Immature natural killer cell (primary cell): Measurements from ENCODE around the gene RCOR2. TPM values are rescaled to one million over a fixed set of nuclear protein-coding genes. Genes with fewer than 3 reads are reported as not detected.

Experiments
- DNase-seq, 3 donors: peaks; one replicate each; pipeline ENCODE4 v3.0.0; 2022; ENCODE audit warnings: mixed read lengths in 1 of 3
- H3K27ac Mint-ChIP-seq, 6 donors: one replicate each; pipeline ENCODE4 v1.8.0; 2020; ENCODE audit warnings: mixed read lengths in 6 of 6, mild to moderate bottlenecking in 5 of 6, inconsistent platforms in 4 of 6, moderate library complexity in 3 of 6
- H3K27me3 Mint-ChIP-seq, 3 donors: one replicate each; pipeline ENCODE4 v1.8.0; 2020 to 2021; ENCODE audit warnings: low read depth in 3 of 3, mild to moderate bottlenecking in 3 of 3, mixed read lengths in 3 of 3, moderate library complexity in 3 of 3, inconsistent platforms in 1 of 3
- H3K36me3 Mint-ChIP-seq, 3 donors: one replicate each; pipeline ENCODE4 v1.8.0; 2020; ENCODE audit warnings: mixed read lengths in 3 of 3, inconsistent platforms in 2 of 3, mild to moderate bottlenecking in 2 of 3
- H3K4me1 Mint-ChIP-seq, 2 donors: one replicate each; pipeline ENCODE4 v1.8.0; 2020; ENCODE audit warnings: inconsistent platforms in 2 of 2, mild to moderate bottlenecking in 2 of 2, mixed read lengths in 2 of 2, moderate library complexity in 1 of 2
- H3K4me3 Mint-ChIP-seq, 5 donors: one replicate each; pipeline ENCODE4 v1.8.0; 2020; ENCODE audit warnings: mild to moderate bottlenecking in 5 of 5, mixed read lengths in 5 of 5, inconsistent platforms in 3 of 5, moderate library complexity in 3 of 5
- H3K9me3 Mint-ChIP-seq, 6 donors: one replicate each; pipeline ENCODE4 v1.8.0; 2020; ENCODE audit warnings: mild to moderate bottlenecking in 6 of 6, mixed read lengths in 6 of 6, inconsistent platforms in 4 of 6, moderate library complexity in 3 of 6
- polyA plus RNA-seq, 3 donors: library from polyadenylated mRNA; unstranded; fragments of 300-500 nt; fragmentation: Illumina TruSeq; gene quantifications; one replicate each; pipeline ENCODE4 v1.2.3, GENCODE V29; 2021

Gene RCOR2
- polyA plus RNA-seq, 3 donors from 2014 or later: not detected

- H3K36me3 Mint-ChIP-seq: peaks cover 0 to 10% (median 9%) of the 10 kb centered on the region in 3 donors
- peaks cover 0 to 8% of the 10 kb centered on the region in 2 donors for H3K4me1 Mint-ChIP-seq
- no peak overlapping the region for H3K4me3 Mint-ChIP-seq
- no peak for DNase-seq
- peaks cover 0 to 2% (median 1%) of the 10 kb centered on the region in 3 donors for H3K27me3 Mint-ChIP-seq
- no peak overlapping the region for H3K27ac Mint-ChIP-seq
- H3K9me3 Mint-ChIP-seq: peaks cover 0 to 2% (median 0%) of the 10 kb centered on the region in 6 donors
Measured at GRCh38 chr11:63908631-63909401, 8.1 kb downstream of the RCOR2 start.

DNA sequence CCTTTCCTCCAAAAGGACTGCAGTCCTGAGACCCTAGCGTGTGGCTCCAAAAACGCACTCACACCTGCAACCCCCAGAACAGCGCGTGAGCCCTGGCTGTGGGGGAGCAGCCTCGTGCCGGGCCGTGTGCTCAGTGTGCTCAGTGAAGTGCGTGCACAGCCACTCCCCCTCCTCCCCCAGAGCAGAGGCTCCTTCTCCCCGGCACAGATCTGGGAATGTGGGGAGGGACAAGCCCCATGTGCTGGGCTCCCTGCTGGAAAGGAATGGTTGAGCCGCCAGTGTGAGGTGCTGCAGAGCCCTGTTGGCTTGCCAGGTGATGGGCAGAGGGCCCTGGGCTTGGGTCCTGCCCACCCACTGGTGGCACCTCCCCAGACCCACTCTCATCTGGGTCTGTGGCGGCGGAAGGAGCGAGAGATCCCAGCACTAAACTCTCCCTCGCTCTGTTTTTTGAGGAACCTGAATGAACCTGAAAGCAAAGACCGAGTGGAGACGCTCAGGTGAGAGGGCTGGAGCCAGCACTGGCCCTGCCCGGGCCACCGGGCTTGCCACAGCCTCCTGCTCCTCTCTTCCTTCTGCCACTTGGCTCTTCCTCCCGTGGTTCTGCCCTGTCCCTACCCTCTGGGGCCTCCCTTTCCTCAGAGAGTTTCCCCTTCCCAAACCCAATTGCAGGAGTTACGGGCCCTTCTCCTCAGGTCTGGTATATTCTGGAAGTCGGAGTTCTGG lies 9.0 kb downstream of the RCOR2 start:
- Mint-ChIP-seq H3K9me3 (peaks cover 0 to 2% (median 0%) of the 10 kb centered on the region in 6 donors), H3K27ac (no peak overlapping the region), H3K4me1 (peaks cover 0 to 8% of the 10 kb centered on the region in 2 donors), H3K27me3 (peaks cover 0 to 1% (median 0%) of the 10 kb centered on the region in 3 donors), H3K36me3 (peaks cover 4 to 16% (median 15%) of the 10 kb centered on the region in 3 donors), H3K4me3 (no peak overlapping the region)
- no peak for DNase-seq

DNA sequence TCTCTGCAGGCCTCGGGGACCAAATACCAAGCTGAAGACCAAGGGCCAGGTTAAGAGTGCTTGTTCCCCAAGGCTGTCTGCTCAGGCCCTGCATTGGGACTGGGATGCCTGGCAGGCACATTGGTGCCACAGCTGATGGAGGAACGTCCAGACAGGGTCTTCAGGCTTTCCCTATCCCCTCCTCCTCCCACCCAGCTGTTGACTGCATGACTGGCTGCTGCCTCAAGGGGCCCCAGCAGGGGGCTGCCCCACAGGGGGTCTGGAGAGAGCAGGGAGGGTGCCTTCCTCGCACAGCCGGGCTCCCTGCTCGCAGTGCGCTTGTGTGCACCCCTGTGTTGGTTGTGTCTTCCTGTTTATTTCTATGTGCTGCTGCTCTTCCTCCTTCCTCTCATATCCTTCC lies 9.9 kb downstream of the RCOR2 start:
- Mint-ChIP-seq H3K27me3 (peaks cover 0 to 1% (median 0%) of the 10 kb centered on the region in 3 donors), H3K4me1 (peaks cover 0 to 8% of the 10 kb centered on the region in 2 donors), H3K4me3 (no peak overlapping the region), H3K27ac (no peak overlapping the region), H3K9me3 (peaks cover 0 to 2% (median 0%) of the 10 kb centered on the region in 6 donors), H3K36me3 (peaks cover 4 to 20% (median 15%) of the 10 kb centered on the region in 3 donors)
- no peak for DNase-seq

DNA sequence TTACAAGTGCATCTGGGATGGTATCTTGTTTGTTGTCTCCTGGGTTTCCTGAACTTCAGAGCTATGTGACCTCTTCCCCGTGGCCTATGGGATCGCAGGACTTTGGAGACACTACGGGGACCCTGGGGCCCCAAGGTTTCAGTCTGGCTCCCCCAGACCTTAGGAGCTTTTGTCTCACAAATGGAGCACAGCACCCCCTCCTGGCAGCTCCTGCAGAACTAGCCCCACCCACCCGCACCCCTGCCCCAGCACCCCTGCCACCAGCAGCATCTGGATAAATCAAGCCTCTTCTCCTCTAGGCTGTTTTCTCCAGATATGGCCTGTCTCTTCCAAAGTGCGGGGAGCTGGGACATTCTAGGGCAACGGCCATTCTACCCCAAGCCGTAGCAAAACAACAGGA lies 10.4 kb downstream of the RCOR2 start:
- Mint-ChIP-seq H3K4me1 (peaks cover 4 to 8% of the 10 kb centered on the region in 2 donors), H3K27ac (no peak overlapping the region), H3K9me3 (peaks cover 0 to 2% (median 0%) of the 10 kb centered on the region in 6 donors), H3K4me3 (no peak overlapping the region), H3K36me3 (peaks cover 8 to 24% (median 18%) of the 10 kb centered on the region in 3 donors), H3K27me3 (peaks cover 0 to 1% (median 0%) of the 10 kb centered on the region in 3 donors)
- DNase-seq: peak; percentile 27 to 44 (median 36)

DNA sequence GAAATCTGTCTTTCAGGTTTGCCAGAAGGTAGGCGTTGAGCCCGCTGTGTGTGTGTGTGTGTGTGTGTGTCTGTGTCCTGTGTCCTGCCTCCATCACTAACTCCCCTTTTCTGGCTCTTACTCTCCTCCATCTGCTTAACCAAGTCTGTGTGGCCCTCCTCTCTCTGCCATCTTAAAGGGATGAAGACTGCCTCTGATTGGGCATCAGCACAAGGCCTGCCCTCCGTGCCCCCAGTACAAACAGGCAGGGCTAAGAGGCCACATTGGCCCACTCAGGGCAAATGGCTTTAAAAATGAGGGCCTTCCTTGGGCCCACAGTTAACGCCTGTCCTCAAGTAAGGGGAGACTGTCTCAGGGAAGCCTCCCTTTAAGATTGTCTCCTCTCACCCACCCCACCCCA lies 10.9 kb downstream of the RCOR2 start:
- Mint-ChIP-seq H3K27me3 (peaks cover 0 to 1% (median 1%) of the 10 kb centered on the region in 3 donors), H3K4me3 (no peak overlapping the region), H3K9me3 (peaks cover 0 to 2% (median 0%) of the 10 kb centered on the region in 6 donors), H3K4me1 (peaks cover 9 to 10% of the 10 kb centered on the region in 2 donors), H3K27ac (peak overlapping the region in 1 of 6 donors; percentile 40), H3K36me3 (peaks cover 12 to 29% (median 23%) of the 10 kb centered on the region in 3 donors)
- no peak for DNase-seq

DNA sequence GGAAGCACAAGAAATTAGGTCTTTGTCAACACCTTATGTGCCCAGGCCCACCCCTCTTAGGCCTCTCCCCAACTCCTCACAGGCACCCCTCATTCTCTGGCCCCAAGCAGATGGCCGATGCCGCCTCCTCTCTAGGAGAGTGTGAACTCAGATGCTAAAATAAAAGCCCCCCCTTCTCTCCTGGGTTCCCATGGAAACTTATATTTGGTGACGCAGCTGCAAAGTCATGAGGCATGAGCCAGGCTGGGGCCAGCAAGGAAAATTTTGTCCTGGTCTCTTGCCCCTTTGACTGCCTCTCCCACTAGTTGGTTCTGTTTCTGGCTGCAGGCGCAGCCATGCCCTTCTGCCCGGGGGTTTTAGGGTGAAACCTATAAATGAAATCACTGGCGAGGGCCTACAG lies 11.8 kb downstream of the RCOR2 start:
- no peak for DNase-seq
- Mint-ChIP-seq H3K9me3 (peaks cover 0 to 2% (median 0%) of the 10 kb centered on the region in 6 donors), H3K27me3 (peaks cover 0 to 2% (median 1%) of the 10 kb centered on the region in 3 donors), H3K4me1 (peaks cover 11% of the 10 kb centered on the region in 2 donors), H3K27ac (no peak overlapping the region), H3K36me3 (peaks cover 13 to 36% (median 27%) of the 10 kb centered on the region in 3 donors), H3K4me3 (no peak overlapping the region)

- Mint-ChIP-seq H3K4me1 (peaks cover 11% of the 10 kb centered on the region in 2 donors), H3K4me3 (no peak overlapping the region), H3K27ac (no peak overlapping the region), H3K36me3 (peaks cover 13 to 38% (median 28%) of the 10 kb centered on the region in 3 donors), H3K9me3 (peaks cover 0 to 2% (median 0%) of the 10 kb centered on the region in 6 donors), H3K27me3 (peaks cover 0 to 2% (median 1%) of the 10 kb centered on the region in 3 donors)
- no peak for DNase-seq
Measured at GRCh38 chr11:63904743-63905142, 12.2 kb downstream of the RCOR2 start.

DNA sequence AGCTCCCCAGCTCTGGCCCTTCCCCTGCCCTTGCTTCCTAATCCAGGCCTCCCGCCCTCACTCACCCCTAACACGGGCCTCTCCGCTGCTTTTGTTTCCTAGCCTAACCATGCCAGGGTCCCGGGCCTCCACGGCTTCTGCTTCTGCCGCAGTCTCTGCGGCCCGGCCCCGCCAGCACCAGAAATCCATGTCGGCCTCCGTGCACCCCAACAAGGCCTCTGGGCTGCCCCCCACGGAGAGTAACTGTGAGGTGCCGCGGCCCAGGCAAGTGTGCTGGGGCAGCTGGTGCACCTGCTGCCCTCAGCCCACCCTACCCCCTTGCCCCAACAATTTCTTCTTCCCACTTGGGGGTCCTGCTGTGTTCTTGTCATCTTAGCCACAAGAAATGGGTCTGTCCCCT lies 13.1 kb downstream of the RCOR2 start:
- H3K36me3 Mint-ChIP-seq: peaks cover 13 to 41% (median 30%) of the 10 kb centered on the region in 3 donors
- H3K27ac Mint-ChIP-seq: peak overlapping the region in 1 of 6 donors; percentile 22
- no peak overlapping the region for H3K4me3 Mint-ChIP-seq
- H3K4me1 Mint-ChIP-seq: peaks cover 10 to 11% of the 10 kb centered on the region in 2 donors
- H3K9me3 Mint-ChIP-seq: peaks cover 0 to 2% (median 0%) of the 10 kb centered on the region in 6 donors
- DNase-seq: no peak
- peaks cover 0 to 2% (median under 1%) of the 10 kb centered on the region in 3 donors for H3K27me3 Mint-ChIP-seq

DNA sequence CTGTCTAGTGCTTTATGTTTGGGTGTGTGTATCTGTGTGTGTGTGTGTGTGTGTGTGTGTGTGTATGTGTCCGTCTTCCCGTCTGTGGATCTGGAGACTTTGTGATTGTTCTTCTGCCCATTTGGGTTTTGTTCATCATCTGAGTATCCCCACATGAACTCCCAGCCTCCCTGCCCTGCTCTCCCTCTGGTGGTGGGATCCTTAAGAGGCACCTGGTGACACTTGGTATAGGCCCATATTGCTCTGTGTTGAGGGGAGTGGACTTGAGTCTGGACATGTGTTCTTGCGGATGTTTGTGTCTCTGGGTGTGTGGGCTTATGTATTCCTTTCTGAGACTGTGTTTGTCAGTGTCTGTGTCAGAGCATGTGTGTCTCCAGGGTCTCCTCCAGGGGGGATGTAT lies 15.3 kb downstream of the RCOR2 start:
- H3K36me3 Mint-ChIP-seq: peaks cover 16 to 48% (median 40%) of the 10 kb centered on the region in 3 donors
- H3K27me3 Mint-ChIP-seq: peaks cover 0 to 2% (median 0%) of the 10 kb centered on the region in 3 donors
- H3K27ac Mint-ChIP-seq: peak overlapping the region in 3 of 6 donors; percentile 55 to 64 (median 63)
- H3K9me3 Mint-ChIP-seq: peaks cover 0 to 2% (median 0%) of the 10 kb centered on the region in 6 donors
- no peak for DNase-seq
- no peak overlapping the region for H3K4me3 Mint-ChIP-seq
- peaks cover 14 to 15% of the 10 kb centered on the region in 2 donors for H3K4me1 Mint-ChIP-seq

DNA sequence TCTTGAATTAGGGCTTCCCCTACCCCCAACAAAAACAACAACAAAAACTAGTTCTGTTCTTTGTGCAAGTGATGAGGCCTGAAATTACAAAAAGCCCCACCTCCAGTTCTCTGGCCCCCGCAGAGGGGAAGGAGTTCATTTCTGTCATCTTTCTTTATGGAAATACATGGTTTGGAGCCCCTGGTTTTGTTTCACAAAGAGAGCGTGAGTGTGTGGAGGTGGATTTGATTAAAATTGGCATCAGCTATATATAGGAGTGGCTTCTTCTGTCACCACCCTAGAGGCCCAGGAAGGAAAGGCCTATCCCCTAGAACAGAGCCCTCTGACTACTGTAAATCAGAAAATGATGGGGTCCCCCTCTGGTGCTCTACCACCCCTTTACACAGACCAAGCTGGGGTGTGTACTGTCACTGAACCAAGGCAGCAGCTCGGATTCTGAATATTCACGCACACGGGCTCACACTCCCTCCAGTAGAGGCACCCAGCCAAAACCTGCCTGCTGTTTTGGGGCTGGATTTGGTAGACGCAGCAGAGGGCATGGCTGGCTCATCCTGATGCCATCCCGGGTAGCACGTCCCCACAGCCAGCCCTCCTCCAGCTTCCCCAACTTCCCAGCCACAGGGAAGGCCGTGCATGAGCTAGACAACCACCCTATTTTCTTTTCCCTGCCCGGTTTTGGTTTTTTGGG lies 19.4 kb downstream of the RCOR2 start:
- H3K27me3 Mint-ChIP-seq: peaks cover 0 to 2% (median 2%) of the 10 kb centered on the region in 3 donors
- no peak overlapping the region for H3K4me3 Mint-ChIP-seq
- H3K27ac Mint-ChIP-seq: peak overlapping the region in 2 of 6 donors; percentile 14 to 22
- peaks cover 25 to 45% of the 10 kb centered on the region in 2 donors for H3K4me1 Mint-ChIP-seq
- H3K36me3 Mint-ChIP-seq: peaks cover 18 to 38% (median 35%) of the 10 kb centered on the region in 3 donors
- H3K9me3 Mint-ChIP-seq: no peaks in the 10 kb centered on the region
- DNase-seq: no peak

- Mint-ChIP-seq H3K4me3 (no peak overlapping the region), H3K4me1 (peaks cover 38 to 51% of the 10 kb centered on the region in 2 donors), H3K9me3 (no peaks in the 10 kb centered on the region), H3K27me3 (peaks cover 0 to 2% (median under 1%) of the 10 kb centered on the region in 3 donors), H3K36me3 (peaks cover 10 to 29% (median 26%) of the 10 kb centered on the region in 3 donors), H3K27ac (peak overlapping the region in 2 of 6 donors; percentile 14 to 29)
- DNase-seq: no peak
Measured at GRCh38 chr11:63896071-63896470, 20.9 kb downstream of the RCOR2 start.

DNA sequence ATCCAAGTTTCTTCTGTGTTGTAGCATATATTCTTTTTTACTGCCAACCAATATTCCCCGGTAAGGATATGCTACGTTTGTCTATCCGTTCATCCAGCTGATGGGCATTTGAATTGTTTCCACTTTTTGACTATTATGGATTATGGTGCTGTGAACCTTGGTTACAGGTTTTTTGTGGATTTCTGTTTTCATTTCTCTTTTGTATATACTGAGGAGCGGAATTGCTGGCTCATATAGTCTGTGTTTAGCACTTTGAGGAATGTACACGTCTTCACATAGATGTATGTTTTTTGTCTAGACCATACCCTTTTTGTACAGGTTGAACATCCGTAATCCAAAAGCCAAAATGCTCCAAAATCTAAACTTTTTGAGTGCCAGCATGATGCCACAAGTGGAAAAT lies 23.6 kb downstream of the RCOR2 start:
- peak overlapping the region in 1 of 5 donors; percentile 23 for H3K4me3 Mint-ChIP-seq
- peaks cover 9 to 19% (median 16%) of the 10 kb centered on the region in 3 donors for H3K36me3 Mint-ChIP-seq
- peaks cover 2 to 7% (median 5%) of the 10 kb centered on the region in 3 donors for H3K27me3 Mint-ChIP-seq
- H3K27ac Mint-ChIP-seq: peak overlapping the region in 4 of 6 donors; percentile 26 to 50 (median 36)
- no peaks in the 10 kb centered on the region for H3K9me3 Mint-ChIP-seq
- peaks cover 62 to 76% of the 10 kb centered on the region in 2 donors for H3K4me1 Mint-ChIP-seq
- DNase-seq: no peak

GRCh38 chr11:63892228-63892627 lies 24.7 kb downstream of the RCOR2 start:
- Mint-ChIP-seq H3K9me3 (no peaks in the 10 kb centered on the region), H3K27me3 (peaks cover 6 to 9% (median 7%) of the 10 kb centered on the region in 3 donors), H3K27ac (peak overlapping the region; percentile 19 to 99 (median 82)), H3K4me1 (peaks cover 70 to 87% of the 10 kb centered on the region in 2 donors), H3K36me3 (peaks cover 9 to 14% (median 13%) of the 10 kb centered on the region in 3 donors), H3K4me3 (peak overlapping the region in 1 of 5 donors; percentile 10)
- no peak for DNase-seq
